OCI-LY7 (cell line): Measurements from ENCODE around the gene ADRA2B. TPM values are rescaled to one million over a fixed set of nuclear protein-coding genes. Genes with fewer than 3 reads are reported as not detected.

Source experiments
- BruUV-seq: library from RNA; stranded (reverse); fragments of 400-500 nt; replicated peaks from 2 replicates; lab custom pipeline; 2021; lab: Mats Ljungman, UMichigan
- CTCF ChIA-PET: fragments of 300-600 bp; sonication (Branson Sonifier 250); formaldehyde crosslinking; loops from one replicate; lab custom pipeline; 2022; ENCODE audit warnings: antibody characterized with exemption; ENCODE audit not compliant: unreplicated experiment; lab: Charles Lee
- POLR2A ChIA-PET: fragments of 300-600 bp; sonication (Branson Sonifier 250); formaldehyde crosslinking; loops from one replicate; lab custom pipeline; 2022; ENCODE audit warnings: antibody characterized with exemption; lab: Charles Lee
- DNase-seq: peaks from one replicate; pipeline ENCODE4 v3.0.0-alpha.2; 2015; ENCODE audit warnings: low spot score
- H2AFZ ChIP-seq: fragments of 200-600 bp; sonication (generic), shearing (Covaris generic); 2 replicates; pipeline ENCODE4 v1.6.1; 2014; ENCODE audit warnings: mild to moderate bottlenecking, antibody characterized with exemption, low read length, moderate library complexity
- H3K27ac ChIP-seq: fragments of 200-600 bp; sonication (generic); 2 replicates; pipeline ENCODE4 v1.5.1; 2014; ENCODE audit warnings: mixed run types, low read depth, mild to moderate bottlenecking, moderate library complexity, low read length, inconsistent platforms; ENCODE audit not compliant: poor library complexity, severe bottlenecking
- H3K36me3 ChIP-seq: fragments of 200-600 bp; sonication (generic); 2 replicates; pipeline ENCODE4 v1.6.1; 2014; ENCODE audit warnings: mild to moderate bottlenecking, antibody characterized with exemption, low read length, moderate library complexity, mixed read lengths; ENCODE audit not compliant: insufficient read depth
- H3K4me1 ChIP-seq: fragments of 200-600 bp; sonication (generic); 2 replicates; pipeline ENCODE4 v1.5.1; 2014; ENCODE audit warnings: mild to moderate bottlenecking, low read length; ENCODE audit not compliant: insufficient read depth, poor library complexity, severe bottlenecking
- H3K4me2 ChIP-seq: fragments of 200-600 bp; sonication (generic); 2 replicates; pipeline ENCODE4 v1.6.1; 2014; ENCODE audit warnings: mild to moderate bottlenecking, low read length
- H3K4me3 ChIP-seq: fragments of 200-600 bp; sonication (generic); 2 replicates; pipeline ENCODE4 v1.5.1; 2014; ENCODE audit warnings: mild to moderate bottlenecking, low read depth, low read length; ENCODE audit not compliant: poor library complexity, severe bottlenecking
- H3K79me2 ChIP-seq: fragments of 200-600 bp; sonication (generic); 2 replicates; pipeline ENCODE4 v1.6.1; 2016; ENCODE audit warnings: low read depth, mild to moderate bottlenecking, low read length, moderate library complexity, mixed read lengths; ENCODE audit not compliant: insufficient read depth
- H3K9me2 ChIP-seq: fragments of 200-600 bp; sonication (generic); 2 replicates; pipeline ENCODE4 v1.6.1; 2016; ENCODE audit warnings: mild to moderate bottlenecking, low read length, mixed read lengths; ENCODE audit not compliant: insufficient read depth
- H3K9me3 ChIP-seq: fragments of 200-600 bp; sonication (generic); 2 replicates; pipeline ENCODE4 v1.6.1; 2014; ENCODE audit warnings: mild to moderate bottlenecking, mixed run types, low read length, mixed read lengths
- H4K20me1 ChIP-seq: fragments of 200-600 bp; sonication (generic); 2 replicates; pipeline ENCODE4 v1.6.1; 2014; ENCODE audit warnings: mild to moderate bottlenecking, antibody characterized with exemption, low read length, moderate library complexity, mixed read lengths; ENCODE audit not compliant: insufficient read depth
- EZH2phosphoT487 ChIP-seq: fragments of 200-600 bp; sonication (generic); IDR thresholded peaks from 2 replicates; pipeline ENCODE4 v1.6.1; 2018; ENCODE audit warnings: low read depth, borderline replicate concordance, mild to moderate bottlenecking, mixed run types, antibody characterized with exemption, low read length, moderate library complexity, mixed read lengths
- intact Hi-C: fragments of 100-400 bp; cut with micrococcal nuclease; formaldehyde crosslinking; loops from one replicate; pipeline ENCODE4 v1.10.0; 2022; ENCODE audit not compliant: unreplicated experiment
- total RNA-seq, 2 experiments: library from RNA; depleted of rRNA in 1 of 2; stranded (reverse); fragments of >200 nt in 1 of 2; shearing (Covaris generic) in 1 of 2; gene quantifications; 2 replicates each; pipeline ENCODE4 v1.2.3, GENCODE V29; 2014 to 2022
- TF ChIP-seq, protein P1 (sequence below): fragments of 200-600 bp; sonication (generic); conservative IDR thresholded peaks from 2 replicates; pipeline ENCODE4 v1.5.1; 2014; ENCODE audit warnings: mild to moderate bottlenecking, antibody characterized with exemption, low read length, moderate library complexity, mixed read lengths

Gene ADRA2B
- total RNA-seq, 2 experiments from 2014 or later = 0.06 to 0.11 TPM

DNA sequence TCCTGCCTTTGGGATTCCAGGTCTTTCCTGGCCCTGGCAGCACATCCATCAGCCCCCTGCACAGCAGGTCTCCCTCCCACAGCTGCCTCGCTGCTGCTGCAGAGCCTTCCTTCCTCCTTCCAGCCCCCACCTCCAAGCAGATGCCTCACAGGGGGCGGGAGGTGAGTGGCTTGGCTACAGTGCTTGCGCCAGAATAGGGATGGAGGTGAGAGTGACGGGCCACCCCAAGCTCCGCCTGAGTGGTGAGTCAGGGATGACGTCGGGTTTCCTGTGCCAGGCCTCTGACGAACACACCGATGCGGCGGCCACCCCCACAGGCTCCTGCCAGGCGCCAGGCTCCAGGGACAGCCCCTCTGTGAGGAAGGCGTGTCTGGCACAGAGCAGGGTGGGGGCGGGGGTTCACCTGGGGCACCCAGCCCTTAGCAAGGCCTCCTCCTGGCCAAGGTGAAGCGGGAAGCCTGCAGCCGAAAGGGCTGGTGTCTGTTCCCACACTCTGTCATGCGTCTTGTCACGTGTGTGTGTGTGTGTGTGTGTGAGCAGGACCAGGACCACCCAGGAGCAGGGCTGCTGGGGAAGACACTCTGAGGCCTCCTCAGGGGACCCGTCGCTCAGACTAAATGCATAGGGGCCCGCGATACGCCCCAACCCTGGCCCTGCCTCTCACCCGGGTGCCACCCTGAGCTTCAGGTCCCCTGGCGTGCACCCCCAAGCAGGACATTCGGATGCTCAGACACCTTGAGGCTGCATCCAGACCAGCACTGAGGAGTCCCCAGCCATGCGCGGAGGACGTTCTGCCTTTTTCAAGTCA lies 32.2 kb upstream of the ADRA2B start:
- peak overlapping the region; percentile 98 for H3K4me2 ChIP-seq
- peaks cover 82% of the 10 kb centered on the region for H3K4me1 ChIP-seq
- H3K27ac ChIP-seq = peak overlapping the region; percentile 97
- no peaks in the 10 kb centered on the region for H3K9me3 ChIP-seq
- H3K9me2 ChIP-seq = no peaks in the 10 kb centered on the region
- peaks cover 12% of the 10 kb centered on the region for H3K36me3 ChIP-seq
- BruUV-seq = no TSS peak
- H4K20me1 ChIP-seq = no peaks in the 10 kb centered on the region
- DNase-seq = peak; percentile 93
- no peak for TF ChIP-seq EZH2phosphoT487
- TF ChIP-seq, protein P1, sequence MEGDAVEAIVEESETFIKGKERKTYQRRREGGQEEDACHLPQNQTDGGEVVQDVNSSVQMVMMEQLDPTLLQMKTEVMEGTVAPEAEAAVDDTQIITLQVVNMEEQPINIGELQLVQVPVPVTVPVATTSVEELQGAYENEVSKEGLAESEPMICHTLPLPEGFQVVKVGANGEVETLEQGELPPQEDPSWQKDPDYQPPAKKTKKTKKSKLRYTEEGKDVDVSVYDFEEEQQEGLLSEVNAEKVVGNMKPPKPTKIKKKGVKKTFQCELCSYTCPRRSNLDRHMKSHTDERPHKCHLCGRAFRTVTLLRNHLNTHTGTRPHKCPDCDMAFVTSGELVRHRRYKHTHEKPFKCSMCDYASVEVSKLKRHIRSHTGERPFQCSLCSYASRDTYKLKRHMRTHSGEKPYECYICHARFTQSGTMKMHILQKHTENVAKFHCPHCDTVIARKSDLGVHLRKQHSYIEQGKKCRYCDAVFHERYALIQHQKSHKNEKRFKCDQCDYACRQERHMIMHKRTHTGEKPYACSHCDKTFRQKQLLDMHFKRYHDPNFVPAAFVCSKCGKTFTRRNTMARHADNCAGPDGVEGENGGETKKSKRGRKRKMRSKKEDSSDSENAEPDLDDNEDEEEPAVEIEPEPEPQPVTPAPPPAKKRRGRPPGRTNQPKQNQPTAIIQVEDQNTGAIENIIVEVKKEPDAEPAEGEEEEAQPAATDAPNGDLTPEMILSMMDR = no peak
- POLR2A ChIA-PET = interaction anchor here (1.1 to 2.3 kb wide), 8 partner anchors 10 to 94 kb away, joined by 3 to 8 read pairs (median 5); no protein-coding TSS in a partner anchor
- peaks cover 20% of the 10 kb centered on the region for H3K79me2 ChIP-seq
- intact Hi-C loops = no loop called here
- peak overlapping the region; percentile 97 for H3K4me3 ChIP-seq
- H2AFZ ChIP-seq = peak overlapping the region; percentile 15; the same call in 1 of the 2 replicates
- CTCF ChIA-PET = interaction anchor here (0.5 to 3.2 kb wide), 4 partner anchors 9 to 112 kb away, joined by 3 to 18 read pairs (median 8); no protein-coding TSS in a partner anchor

DNA sequence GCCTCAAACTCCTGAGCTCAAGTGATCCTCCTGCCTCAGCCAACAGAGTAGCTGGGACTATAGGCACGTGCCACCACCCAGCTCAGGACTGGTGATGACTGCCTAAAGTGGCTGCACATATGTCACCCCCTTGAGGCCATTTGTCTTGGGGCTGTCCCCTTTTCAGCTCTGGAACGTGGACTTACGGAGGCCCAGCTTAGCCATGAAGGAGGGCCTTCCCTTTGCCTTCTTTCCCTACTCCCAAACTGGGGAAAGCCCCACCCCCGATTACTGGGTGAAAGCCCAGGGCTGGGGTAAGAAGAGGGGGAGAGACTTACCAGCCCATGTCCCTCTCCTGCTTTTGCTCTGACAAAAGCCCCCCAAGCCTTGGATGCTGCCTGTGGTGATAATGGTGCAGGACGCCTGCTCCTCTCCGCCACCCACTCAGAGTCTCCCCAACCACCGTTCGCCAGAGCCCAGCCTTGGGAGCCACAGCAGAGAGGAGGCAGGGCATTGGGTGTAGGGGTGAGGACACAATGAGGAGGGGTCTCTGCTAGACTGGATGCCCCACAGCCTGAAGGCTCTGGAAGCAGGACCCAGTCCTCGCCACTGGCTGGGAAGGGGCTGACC lies 31.3 kb upstream of the ADRA2B start:
- intact Hi-C loops = no loop called here
- TF ChIP-seq EZH2phosphoT487 = no peak
- TF ChIP-seq, protein P1 = peak; percentile 41
- POLR2A ChIA-PET = interaction anchor here (0.8 to 2.3 kb wide), 9 partner anchors 9 to 95 kb away, joined by 3 to 8 read pairs (median 5); no protein-coding TSS in a partner anchor
- Histone ChIP-seq H3K36me3 (peaks cover 22% of the 10 kb centered on the region), H3K9me2 (no peaks in the 10 kb centered on the region), H2AFZ (no peak overlapping the region; the same call in 1 of the 2 replicates), H3K9me3 (no peaks in the 10 kb centered on the region), H3K4me2 (peak overlapping the region; percentile 98), H3K4me3 (peak overlapping the region; percentile 97), H3K79me2 (peaks cover 29% of the 10 kb centered on the region), H4K20me1 (no peaks in the 10 kb centered on the region), H3K27ac (peak overlapping the region; percentile 97), H3K4me1 (peaks cover 82% of the 10 kb centered on the region)
- DNase-seq = peak; percentile 49
- no TSS peak for BruUV-seq
- CTCF ChIA-PET = interaction anchor here (0.5 to 3.2 kb wide), 4 partner anchors 10 to 60 kb away, joined by 3 to 18 read pairs (median 8); no protein-coding TSS in a partner anchor
